Fibroblast of peridontal ligament (primary cell): ENCODE results near the gene UTP25.
A peak's percentile ranks its signal among the peaks of the same experiment; 100 is the strongest.

Experiments used
- DNase-seq: peaks from one replicate; pipeline ENCODE4 v3.0.0-alpha.2; 2010; ENCODE audit errors: extremely low read depth

The UTP25 gene

GRCh38 chr1:209805875-209806760, 21.7 kb upstream of the UTP25 start, which contains the start of gene IRF6:
Gene IRF6, minus strand, starts transcription at chr1:209806142. Its CDS starts 4,729 bp downstream, at chr1:209801413.
- DNase-seq, result peak; percentile 56

- DNase-seq, result no peak
Observed at GRCh38 chr1:209807509-209807908, 20.3 kb upstream of the UTP25 start.

GRCh38 chr1:209808059-209808581, 19.7 kb upstream of the UTP25 start:
- peak; percentile 81 for DNase-seq

- DNase-seq, result no peak
Observed at GRCh38 chr1:209809611-209810010, 18.2 kb upstream of the UTP25 start.

- no peak for DNase-seq
Observed at GRCh38 chr1:209810783-209811182, 17.0 kb upstream of the UTP25 start.

- DNase-seq, result no peak
Observed at GRCh38 chr1:209813902-209814301, 13.9 kb upstream of the UTP25 start.

GRCh38 chr1:209815490-209815889, 12.3 kb upstream of the UTP25 start:
- no peak for DNase-seq

GRCh38 chr1:209815931-209816341, 11.8 kb upstream of the UTP25 start:
- no peak for DNase-seq

- no peak for DNase-seq
Observed at GRCh38 chr1:209816923-209817322, 10.8 kb upstream of the UTP25 start.

- DNase-seq, result no peak
Observed at GRCh38 chr1:209817691-209818090, 10.1 kb upstream of the UTP25 start.

GRCh38 chr1:209819058-209819457, 8.7 kb upstream of the UTP25 start:
- DNase-seq, result no peak

- no peak for DNase-seq
Observed at GRCh38 chr1:209820986-209821385, 6.8 kb upstream of the UTP25 start.

- no peak for DNase-seq
Observed at GRCh38 chr1:209822706-209823105, 5.1 kb upstream of the UTP25 start.

GRCh38 chr1:209823143-209824041, 4.4 kb upstream of the UTP25 start:
- peak; percentile 85 for DNase-seq

GRCh38 chr1:209825591-209826434, 2.0 kb upstream of the UTP25 start:
- DNase-seq, result no peak

- DNase-seq, result no peak
Observed at GRCh38 chr1:209829716-209830115, 1.9 kb downstream of the UTP25 start.

- no peak for DNase-seq
Observed at GRCh38 chr1:209830722-209831121, 3.0 kb downstream of the UTP25 start.

GRCh38 chr1:209831615-209832014, 3.8 kb downstream of the UTP25 start:
- DNase-seq, result peak; percentile 59

- peak; percentile 71 for DNase-seq
Observed at GRCh38 chr1:209835782-209836298, 8.1 kb downstream of the UTP25 start.

- DNase-seq, result no peak
Observed at GRCh38 chr1:209837671-209838070, 9.9 kb downstream of the UTP25 start.

- DNase-seq, result no peak
Observed at GRCh38 chr1:209838537-209838936, 10.8 kb downstream of the UTP25 start.
